K562 (cell line): ENCODE measurements around the gene RAB13.

Source experiments
- ARID1B ChIP-seq: fragments of 450-650 bp; IDR thresholded peaks from 2 replicates; pipeline ENCODE4 v1.6.1; 2016; ENCODE audit warnings: antibody characterized with exemption, mild to moderate bottlenecking, inconsistent platforms
- BACH1 ChIP-seq: fragments of 200-800 bp; sonication (Bioruptor generic); IDR thresholded peaks from 2 replicates; pipeline ENCODE4 v1.6.1; 2016; ENCODE audit warnings: missing genetic modification characterization, missing compliant biosample characterization
- CTCF ChIP-seq, 3 experiments: IDR thresholded peaks in 2 of 3; conservative IDR thresholded peaks in 1 of 3; 2 replicates each; pipeline ENCODE4 v1.5.1; 2011 to 2012; ENCODE audit warnings: low read length in 3 of 3, mild to moderate bottlenecking in 3 of 3, control low read depth in 2 of 3, improper control_type of control experiment in 1 of 3, inconsistent platforms in 1 of 3, low read depth in 1 of 3, mixed read lengths in 1 of 3, moderate library complexity in 1 of 3; ENCODE audit not compliant: insufficient read depth in 2 of 3
- DNMT1 ChIP-seq: fragments of 450-650 bp; IDR thresholded peaks from 2 replicates; pipeline ENCODE4 v1.6.1; 2016; ENCODE audit warnings: antibody characterized with exemption, mild to moderate bottlenecking
- FOS ChIP-seq: IDR thresholded peaks from 3 replicates; pipeline ENCODE4 v1.6.1; 2011; ENCODE audit not compliant: insufficient read length; ENCODE audit errors: extremely low read depth
- MED1 ChIP-seq: sonication (generic); formaldehyde crosslinking; IDR thresholded peaks from 2 replicates; pipeline ENCODE4 v1.8.1; 2023; ENCODE audit warnings: missing genetic modification reagents, borderline replicate concordance
- NR1H2 ChIP-seq: sonication (generic); formaldehyde crosslinking; IDR thresholded peaks from 2 replicates; pipeline ENCODE4 v1.4.0; 2020; ENCODE audit warnings: mild to moderate bottlenecking, missing genetic modification reagents
- SAP30 ChIP-seq: fragments of 200-600 bp; sonication (generic); IDR thresholded peaks from 2 replicates; pipeline ENCODE4 v1.6.1; 2012; ENCODE audit warnings: borderline replicate concordance, low read depth, mild to moderate bottlenecking, moderate library complexity, low read length, control low read depth, inconsistent platforms; ENCODE audit not compliant: insufficient read depth, poor library complexity, severe bottlenecking
- TARDBP ChIP-seq: fragments of 450-650 bp; IDR thresholded peaks from 2 replicates; pipeline ENCODE4 v1.6.1; 2016
- TBP ChIP-seq: optimal IDR thresholded peaks from 2 replicates; pipeline ENCODE3; 2011; ENCODE audit warnings: low read depth, low read length, improper control_type of control experiment
- ZNF133 ChIP-seq: fragments of 250-450 bp; sonication (Bioruptor Pico); IDR thresholded peaks from 2 replicates; pipeline ENCODE4 v1.4.0; 2020; ENCODE audit warnings: mild to moderate bottlenecking
- TF ChIP-seq, protein P1 (sequence below), 2 experiments: fragments of 450-650 bp in 1 of 2; sonication (generic) in 1 of 2; formaldehyde crosslinking in 1 of 2; IDR thresholded peaks in 1 of 2; conservative IDR thresholded peaks in 1 of 2; 2 replicates each; pipeline versions ENCODE4 v1.6.1 to v1.8.1; 2016 to 2023; ENCODE audit warnings: mild to moderate bottlenecking in 2 of 2, moderate library complexity in 2 of 2, inconsistent platforms in 1 of 2, missing genetic modification reagents in 1 of 2

DNA sequence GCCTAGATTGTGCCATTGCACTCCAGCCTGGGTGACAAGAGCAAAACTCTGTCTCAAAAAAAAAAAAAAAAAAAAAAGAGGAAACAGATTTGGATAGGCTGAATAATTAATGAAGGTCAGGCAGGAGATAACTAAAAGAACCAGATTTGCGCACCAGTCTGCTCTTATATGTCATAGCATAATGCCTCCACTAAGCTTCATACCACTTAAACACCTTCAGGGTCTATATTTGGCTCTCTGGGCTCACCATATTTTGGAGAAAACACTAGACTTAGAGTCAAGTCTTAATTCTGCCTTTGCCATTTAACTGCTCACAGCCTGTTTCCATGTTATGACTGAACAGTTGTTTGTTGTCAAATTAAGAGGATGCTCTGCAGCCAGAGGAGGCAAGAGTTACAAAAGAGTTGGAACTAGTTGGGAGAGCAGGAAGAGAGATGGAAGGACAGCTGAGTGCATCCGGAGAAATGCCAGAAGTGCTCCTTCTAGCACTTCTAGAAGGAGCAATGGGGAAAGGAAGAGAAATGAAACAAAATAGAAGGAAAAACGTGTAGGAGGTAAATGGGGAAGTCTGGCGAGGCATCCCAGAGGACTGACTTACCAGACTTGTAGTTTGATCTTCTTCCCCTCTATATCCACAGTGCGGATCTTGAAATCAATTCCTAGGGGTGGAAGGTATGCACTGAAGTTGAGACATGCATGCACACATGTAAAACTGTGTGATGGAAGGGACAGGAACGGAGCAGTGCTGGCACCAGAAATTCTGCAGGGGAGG, 1.8 kb downstream of the RAB13 start:
- TF ChIP-seq FOS (no peak), ARID1B (no peak), CTCF (IDR thresholded peaks at IDR 0.05 in 2 of 3, conservative IDR thresholded peaks at IDR 0.05 in 1 of 3; ENCODE audit: insufficient read depth in 2 of 3, low read depth in 1 of 3, low read length in 3 of 3) (no peak), SAP30 (no peak), TARDBP (no peak), NR1H2 (CRISPR knock-in tag) (no peak), TBP (no peak), BACH1 (tag) (no peak), DNMT1 (no peak), ZNF133 (CRISPR knock-in tag) (no peak), MED1 (CRISPR knock-in tag) (no peak)
- TF ChIP-seq, protein P1, sequence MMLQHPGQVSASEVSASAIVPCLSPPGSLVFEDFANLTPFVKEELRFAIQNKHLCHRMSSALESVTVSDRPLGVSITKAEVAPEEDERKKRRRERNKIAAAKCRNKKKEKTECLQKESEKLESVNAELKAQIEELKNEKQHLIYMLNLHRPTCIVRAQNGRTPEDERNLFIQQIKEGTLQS (IDR thresholded peaks at IDR 0.05): no peak
- TF ChIP-seq, protein P1 (CRISPR knock-in tag; conservative IDR thresholded peaks at IDR 0.05): no peak
